Cardiac fibroblast (primary cell): ENCODE measurements around the gene KCNJ11.

Source experiments
- DNase-seq, 2 donors: peaks; one replicate each; pipeline versions ENCODE4 v3.0.0 to v3.0.0-alpha.2; 2010; ENCODE audit warnings: low read depth in 2 of 2
- H3K4me3 ChIP-seq, 2 donors: replicated peaks in 1 of 2; 1 replicate in 1 of 2; 2 replicates in 1 of 2; pipeline ENCODE4 v1.5.1; 2011; ENCODE audit warnings: low read depth in 2 of 2, low read length in 2 of 2, mild to moderate bottlenecking in 2 of 2, moderate library complexity in 1 of 2
- CTCF ChIP-seq: IDR thresholded peaks from one replicate; pipeline ENCODE4 v1.5.1; 2011; ENCODE audit warnings: low read depth, mild to moderate bottlenecking, low read length, inconsistent platforms

KCNJ11 gene

DNA sequence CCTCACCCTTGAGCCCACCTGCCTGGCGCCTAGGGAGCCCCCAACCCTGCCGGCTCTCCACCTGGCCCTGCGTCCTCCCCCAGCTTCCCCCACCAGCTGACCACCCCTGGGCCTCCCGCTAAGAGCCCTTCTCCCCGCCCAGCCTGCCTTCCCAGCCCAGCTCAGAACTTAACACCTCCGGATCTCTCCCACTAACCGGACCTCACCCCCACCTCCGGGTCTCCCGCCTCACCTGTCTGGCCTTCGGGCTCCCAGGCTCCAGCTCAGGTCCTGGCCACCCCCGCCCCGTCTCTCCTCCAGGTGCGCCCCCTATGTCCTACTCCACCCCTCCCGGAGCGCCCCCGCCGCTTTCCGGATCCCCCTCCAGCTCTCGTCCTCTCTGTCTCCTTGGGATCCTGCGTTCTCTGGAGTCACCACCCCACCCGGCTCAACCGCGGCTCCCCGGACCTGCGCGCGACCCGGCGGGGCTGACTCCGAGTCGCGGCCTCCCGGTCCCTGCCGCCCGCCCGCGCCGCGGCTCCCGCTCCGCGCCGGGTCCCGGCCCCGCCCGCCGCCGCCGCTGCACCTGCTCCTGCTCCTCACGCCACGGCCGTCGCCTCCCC, at the start of gene KCNJ11:
Gene KCNJ11 (minus strand): TSS at position 51 of the 602 bp plus-strand sequence. CDS start 568 bp downstream, outside the sequence.
- no peak for DNase-seq
- peak within 1 kb of the TSS; percentile 32 to 33 for H3K4me3 ChIP-seq
- TF ChIP-seq CTCF: no peak

GRCh38 chr11:17437366-17437765, 48.9 kb upstream of the KCNJ11 start:
- DNase-seq: no peak
- no peak overlapping the region for H3K4me3 ChIP-seq
- TF ChIP-seq CTCF: no peak

- no peak for DNase-seq
- TF ChIP-seq CTCF: no peak
- no peak overlapping the region for H3K4me3 ChIP-seq
These were observed 45.6 kb upstream of the KCNJ11 start for GRCh38 chr11:17434108-17434507.

DNA sequence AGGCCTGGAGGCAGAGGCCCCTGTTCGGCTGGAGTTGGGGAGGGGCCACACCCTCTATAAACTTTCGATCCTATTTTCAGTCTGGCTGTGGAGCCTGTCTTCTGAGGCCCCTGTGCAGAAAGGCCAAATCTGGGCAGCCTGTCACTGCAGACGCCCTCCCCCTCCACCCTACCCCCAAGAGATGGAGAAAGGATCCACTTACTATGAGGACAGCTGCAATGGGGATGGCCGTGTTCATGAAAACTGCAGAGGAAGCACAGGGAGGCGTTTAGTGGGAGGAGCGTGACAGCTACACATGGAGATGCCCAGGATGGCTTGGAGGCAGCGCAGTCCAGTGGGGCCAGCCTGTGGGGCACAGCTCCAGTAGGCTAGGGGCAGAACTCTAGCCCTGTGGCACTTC, 43.5 kb upstream of the KCNJ11 start:
- TF ChIP-seq CTCF: no peak
- no peak for DNase-seq
- H3K4me3 ChIP-seq: no peak overlapping the region

- DNase-seq: no peak
- TF ChIP-seq CTCF: no peak
These were observed 42.7 kb upstream of the KCNJ11 start for GRCh38 chr11:17431139-17431538.

DNA sequence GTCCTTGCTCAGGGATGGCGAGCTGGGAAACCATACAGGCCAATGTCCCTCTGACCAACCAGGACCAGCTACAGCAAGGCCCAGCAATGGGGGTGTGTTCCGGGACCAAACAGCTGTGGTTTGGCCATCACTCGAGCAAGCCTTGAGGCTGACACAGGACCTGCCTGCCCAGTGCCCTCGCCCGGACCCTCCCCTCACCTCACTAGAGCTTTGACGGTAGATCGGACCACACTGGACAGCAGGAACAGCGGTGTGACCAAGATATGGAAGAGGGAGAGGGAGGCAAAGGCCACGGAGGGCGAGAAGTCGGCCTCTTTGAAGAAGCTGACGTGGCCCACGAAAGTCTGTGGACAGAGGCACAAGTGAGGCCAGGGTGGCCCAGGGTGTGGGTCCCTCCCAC, 42.2 kb upstream of the KCNJ11 start:
- no peak for TF ChIP-seq CTCF
- no peak overlapping the region for H3K4me3 ChIP-seq
- no peak for DNase-seq

More at GRCh38 chr11:17431139-17431538, 42.7 kb upstream of the KCNJ11 start:
- H3K4me3 ChIP-seq: no peak overlapping the region

GRCh38 chr11:17428925-17429324, 40.5 kb upstream of the KCNJ11 start:
- no peak for TF ChIP-seq CTCF
- no peak overlapping the region for H3K4me3 ChIP-seq
- no peak for DNase-seq
